Activated naive CD4-positive, alpha-beta T cell (primary cell): ENCODE data around the gene RAVER2.
"Not testable (repeated sequence)": the region's sequence is repeated elsewhere in the genome, so short reads cannot be mapped to it uniquely, and the experiment has no call there.

ENCODE experiments used
- DNase-seq, 4 experiments: peaks; one replicate each; lab custom pipeline; 2025; lab: John Stamatoyannopoulos, UW

The RAVER2 gene

DNA sequence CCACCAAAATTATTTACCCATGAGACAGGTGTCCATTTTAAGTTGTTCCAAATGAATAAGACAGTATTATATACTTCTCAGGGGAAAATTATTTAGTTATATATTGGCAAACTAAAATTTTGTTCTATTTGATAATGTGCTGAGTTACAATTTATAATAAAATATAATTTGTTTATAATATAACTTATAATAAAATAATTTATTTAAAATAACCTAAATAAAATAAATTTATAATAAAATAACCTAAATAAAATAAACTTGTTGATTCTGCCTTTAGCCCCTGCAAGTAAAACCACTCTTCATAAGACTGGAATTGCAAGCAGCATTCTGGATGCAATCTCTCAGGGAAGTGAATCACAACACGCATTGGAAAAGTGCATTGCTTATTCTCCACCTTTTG, 69.6 kb downstream of the RAVER2 start:
- no peak for DNase-seq

DNA sequence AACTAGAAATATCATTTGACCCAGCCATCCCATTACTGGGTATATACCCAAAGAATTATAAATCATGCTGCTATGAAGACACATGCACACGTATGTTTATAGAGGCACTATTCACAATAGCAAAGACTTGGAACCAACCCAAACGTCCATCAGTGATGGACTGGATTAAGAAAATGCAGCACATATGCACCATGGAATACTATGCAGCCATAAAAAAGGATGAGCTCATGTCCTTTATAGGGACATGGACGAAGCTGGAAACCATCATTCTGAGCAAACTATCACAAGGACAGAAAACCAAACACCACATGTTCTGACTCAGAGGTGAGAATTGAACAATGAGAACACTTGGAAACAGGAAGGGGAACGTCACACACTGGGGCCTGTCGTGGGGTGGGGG, 72.5 kb downstream of the RAVER2 start:
- not testable (repeated sequence) for DNase-seq

DNA sequence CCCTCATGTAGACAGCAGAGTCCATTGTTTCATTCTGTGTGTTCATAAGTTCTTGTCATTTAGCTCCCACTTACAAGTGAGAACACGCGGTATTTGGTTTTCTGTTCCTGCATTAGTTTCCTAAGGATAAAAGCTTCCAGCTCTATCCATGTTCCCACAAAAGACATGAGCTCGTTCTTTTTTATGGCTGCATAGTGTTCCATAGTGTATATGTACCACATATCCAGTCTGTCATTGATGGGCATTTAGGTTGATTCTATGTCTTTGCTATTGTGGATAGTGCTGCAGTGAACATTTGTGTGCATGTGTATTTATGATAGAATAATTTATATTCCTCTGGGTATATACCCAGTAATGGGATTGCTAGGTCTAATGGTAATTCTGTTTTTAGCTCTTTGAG, 75.7 kb downstream of the RAVER2 start:
- DNase-seq: not testable (repeated sequence)

DNA sequence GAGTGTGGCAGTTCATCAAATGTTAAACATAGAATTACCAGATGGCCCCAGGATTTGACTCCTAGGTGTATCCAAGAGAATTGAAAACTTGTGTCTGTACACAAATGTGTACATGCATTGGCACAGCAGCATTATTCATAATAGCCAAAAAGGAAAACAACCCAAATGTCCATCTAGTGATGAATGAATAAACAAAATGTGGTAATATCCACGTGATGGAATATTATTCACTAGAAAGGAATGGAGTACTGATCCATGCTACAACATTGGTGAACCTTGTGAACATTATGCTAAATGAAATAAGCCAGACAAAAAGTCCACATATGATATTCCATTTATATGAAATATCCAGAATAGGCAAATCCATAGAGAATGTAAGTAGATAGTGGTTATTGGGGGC, 77.7 kb downstream of the RAVER2 start:
- no peak for DNase-seq

DNA sequence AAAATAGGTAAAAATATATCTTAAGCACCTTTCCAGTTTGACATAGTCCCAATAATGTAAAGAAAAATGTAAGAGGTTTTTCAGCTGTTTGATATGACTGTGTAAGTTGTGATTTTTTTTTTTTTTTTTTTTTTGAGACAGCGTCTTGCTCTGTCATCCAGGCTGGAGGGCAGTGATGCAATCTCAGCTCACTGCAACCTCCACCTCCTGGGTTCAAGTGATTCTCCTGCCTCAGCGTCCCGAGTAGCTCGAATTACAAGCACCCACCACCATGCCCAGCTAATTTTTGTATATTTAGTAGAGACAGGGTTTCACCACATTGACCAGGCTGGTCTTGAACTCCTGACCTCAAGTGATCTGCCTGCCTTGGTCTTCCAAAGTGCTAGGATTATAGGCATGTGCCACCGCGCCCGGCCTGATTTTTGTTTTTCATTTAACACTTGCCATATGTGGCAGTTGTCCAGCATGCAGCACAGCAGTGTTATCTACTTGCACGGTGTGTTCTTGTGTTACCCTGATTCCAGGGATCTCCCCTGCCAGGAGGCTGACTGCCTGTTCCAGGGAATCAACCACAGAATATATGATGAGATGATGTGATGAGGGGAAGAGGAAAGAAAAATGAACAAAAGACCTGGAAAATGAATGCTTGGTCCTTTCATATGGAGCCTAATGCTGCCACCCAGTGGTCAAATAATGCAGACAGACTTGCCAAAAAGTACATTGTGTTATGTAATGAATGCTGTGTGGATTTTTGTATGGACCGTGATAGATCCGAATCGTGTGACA, 79.0 kb downstream of the RAVER2 start:
- peak in 2 of 4 experiments; percentile 22 to 45 for DNase-seq

DNA sequence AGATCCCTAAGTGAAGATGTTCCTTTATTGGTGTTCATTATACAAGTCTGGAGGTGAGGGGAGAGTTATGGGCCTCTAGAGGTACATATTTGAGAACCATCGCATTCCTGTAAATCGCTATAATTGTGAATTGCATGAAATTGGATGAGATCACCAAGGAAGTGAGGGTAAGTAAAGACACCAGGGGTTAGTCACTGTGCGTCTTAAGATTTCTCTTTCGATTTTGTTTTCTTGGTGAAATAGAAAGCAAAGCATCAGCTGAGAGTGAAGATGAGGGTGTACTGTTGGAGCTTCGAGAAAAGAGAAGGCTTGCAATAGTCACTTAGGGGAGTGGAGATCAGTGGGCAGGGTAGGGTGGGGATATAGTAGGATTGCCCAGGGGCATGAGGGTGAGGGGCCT, 82.1 kb downstream of the RAVER2 start:
- no peak for DNase-seq

DNA sequence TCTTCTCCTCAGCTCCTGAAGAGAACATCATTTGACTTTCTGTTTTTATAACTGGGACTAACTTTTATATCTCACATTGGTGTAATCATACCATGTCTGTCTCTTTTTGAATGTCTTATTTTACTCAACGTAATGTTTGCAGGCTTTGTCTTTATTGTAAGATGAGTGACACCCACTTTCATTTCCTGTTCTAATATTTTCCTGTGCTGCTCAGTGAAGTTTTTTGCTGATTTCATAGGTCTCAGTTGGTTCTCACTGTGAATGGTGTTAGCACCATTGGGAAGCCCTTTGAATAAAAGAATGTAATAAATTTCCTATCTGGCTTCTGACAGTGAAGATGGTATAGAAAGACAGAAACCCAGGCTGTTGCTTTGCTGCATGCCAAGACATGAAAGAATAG, 84.0 kb downstream of the RAVER2 start:
- no peak for DNase-seq

DNA sequence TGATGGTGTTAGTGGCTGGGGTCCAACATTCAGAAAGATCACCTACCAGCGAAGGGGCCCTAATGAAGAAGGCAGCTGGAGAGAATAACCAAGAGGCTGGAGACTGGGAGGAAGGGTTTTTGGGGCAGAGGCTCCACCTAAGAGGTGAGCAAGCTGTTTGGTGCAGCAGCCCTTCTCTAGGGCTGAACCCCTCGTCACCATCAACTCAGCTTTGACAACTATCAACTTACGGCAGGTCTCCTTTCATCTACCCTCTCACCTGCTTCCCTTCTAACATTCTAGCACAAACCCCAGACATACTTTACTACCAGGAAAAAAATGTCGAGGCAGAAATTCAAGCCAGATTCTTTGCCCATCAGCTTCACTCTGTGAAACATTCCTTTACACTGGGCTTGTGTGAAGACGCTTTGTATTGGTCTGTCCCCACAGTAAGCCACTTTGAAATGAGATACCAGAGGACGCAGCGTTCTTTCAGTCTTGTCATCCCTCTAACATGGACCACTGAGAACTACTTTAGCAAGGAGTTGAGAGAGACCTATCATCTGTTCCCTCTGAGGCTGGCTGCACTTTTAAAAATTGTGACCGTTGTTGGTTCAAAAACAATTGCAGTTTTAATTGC, 84.6 kb downstream of the RAVER2 start:
- DNase-seq: no peak

DNA sequence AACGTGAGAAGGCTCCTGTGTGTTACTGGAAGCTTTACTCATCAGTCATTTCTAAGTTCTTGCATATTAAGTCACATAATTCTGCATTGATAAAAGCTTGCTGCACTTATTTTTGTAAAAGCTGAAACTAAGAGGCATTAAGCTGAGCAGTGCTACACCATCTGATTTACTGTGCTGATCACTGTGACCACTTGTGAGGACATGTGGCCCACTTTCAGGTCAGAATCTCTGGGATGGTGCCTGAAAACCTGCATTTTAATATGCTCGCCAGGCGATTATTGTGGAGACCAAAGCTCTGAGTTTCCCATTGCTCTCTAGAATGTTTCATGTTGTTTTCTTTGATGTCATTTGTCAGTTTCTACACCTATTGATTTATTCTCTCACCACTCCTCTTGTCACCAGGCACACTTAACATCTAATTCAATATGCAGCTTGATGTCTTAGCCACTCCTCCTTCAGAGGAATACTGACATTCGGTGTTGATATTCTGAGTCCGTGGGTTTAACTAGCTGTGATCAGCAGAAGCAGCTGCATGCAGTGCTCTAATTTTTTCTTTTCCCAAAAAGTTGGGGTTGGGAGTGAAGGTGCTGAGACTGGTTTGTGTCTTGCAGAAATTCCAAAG, 85.3 kb downstream of the RAVER2 start:
- no peak for DNase-seq

DNA sequence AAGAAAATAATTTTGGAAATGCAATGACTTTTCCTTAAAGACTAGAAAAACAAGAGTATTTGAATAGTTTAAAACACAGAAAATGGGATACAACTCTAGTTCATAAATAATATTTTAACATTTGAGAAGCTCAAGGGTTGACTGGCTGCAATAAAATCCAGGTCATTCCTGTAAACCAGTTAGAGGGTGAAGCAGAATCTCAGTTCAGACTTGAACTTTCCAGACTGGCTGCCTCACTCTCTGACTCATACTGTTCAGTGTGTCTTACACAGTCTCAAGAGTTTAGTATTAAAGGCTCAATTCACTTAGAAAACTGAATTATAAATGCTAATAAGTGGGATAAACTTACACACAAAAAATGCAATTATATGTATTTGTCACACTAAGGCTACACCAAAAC, 89.9 kb downstream of the RAVER2 start:
- DNase-seq: no peak

DNA sequence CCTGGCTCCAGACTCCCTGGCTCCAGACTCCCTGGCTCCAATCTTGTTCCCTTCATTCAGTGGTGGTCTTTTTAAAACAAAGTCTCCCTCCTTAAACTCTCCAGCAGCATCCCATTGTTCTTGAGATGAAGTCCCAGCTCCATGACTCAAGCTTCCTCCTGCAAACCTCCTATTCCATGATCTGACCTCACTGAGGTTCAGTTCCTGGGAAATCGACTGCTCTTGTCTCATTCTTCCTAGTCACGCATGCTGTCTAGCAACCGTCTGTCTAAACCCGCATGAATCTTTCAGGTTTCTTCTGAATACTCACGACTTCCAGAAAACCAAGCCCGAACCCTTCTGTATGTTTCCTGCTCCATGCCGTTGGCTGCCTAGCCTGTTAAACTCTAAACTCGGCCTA, 91.9 kb downstream of the RAVER2 start:
- DNase-seq: no peak

DNA sequence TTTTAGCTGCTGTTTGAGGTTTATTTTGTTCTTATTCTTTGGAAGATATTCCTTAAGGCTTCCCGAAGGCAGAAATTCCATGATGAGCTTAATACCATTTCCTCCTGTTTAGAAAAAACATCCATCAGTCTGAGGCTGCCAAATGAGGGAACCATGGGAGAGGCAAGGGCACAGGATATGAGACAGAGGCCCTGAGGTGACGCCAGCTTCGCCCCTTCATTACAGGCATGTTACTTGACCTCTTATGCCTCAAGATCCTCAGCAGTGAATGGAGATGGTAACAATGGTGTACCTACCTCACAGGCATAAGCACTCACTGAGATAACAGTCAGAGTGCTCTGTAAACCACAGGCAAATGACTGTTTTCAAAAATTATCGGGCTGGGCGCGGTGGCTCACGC, 93.6 kb downstream of the RAVER2 start:
- DNase-seq: no peak

DNA sequence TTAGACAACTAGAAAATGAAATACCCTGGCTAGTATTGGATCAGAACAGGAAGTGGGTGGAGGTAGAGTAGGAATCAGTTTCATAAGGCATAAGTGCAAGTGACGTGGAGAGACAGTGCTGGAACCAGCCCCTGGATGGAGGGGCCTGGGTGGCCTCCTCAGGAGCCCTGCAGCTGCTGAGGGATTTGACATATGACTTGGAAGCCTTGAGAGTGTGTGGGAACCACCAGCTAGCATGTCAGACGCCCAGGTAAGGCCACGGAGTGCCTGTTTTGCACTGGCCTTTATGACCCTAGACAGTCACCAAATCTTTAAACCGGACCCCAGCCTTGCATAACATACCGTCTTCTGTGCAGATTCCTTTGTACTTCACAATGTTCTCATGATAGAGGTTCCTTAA, 94.4 kb downstream of the RAVER2 start:
- no peak for DNase-seq

DNA sequence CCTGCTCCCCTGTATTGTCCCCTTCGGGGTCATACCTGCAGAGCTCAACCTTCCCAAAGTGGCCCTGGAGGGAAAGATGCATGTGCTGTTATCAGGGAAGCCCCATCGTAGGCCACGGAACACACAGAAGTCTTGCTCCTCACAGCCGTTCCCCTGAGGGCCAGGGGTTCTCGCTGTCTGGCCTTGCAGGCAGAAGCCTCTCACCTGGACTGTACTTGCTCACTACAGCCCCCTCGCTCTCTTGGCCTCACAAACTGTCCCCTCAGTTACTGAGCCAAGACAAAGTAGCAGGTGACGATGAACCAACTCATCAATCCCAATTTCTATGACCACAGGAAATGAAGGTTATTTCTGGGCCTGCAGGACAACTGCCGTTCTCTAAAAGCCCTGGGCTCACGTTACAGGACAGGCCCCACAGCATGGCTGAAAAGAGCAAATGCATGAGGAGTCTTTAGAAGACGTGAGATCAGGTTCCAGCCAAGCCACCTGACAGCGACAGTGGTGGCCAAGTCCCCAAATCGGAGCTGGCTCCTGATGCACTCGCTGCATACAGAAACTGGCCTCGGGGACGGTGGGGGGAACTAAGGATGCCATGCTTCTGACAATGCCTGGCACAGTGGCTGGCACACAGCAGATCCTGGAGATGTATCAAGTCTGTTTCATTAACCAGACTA, 95.0 kb downstream of the RAVER2 start:
- DNase-seq: no peak

DNA sequence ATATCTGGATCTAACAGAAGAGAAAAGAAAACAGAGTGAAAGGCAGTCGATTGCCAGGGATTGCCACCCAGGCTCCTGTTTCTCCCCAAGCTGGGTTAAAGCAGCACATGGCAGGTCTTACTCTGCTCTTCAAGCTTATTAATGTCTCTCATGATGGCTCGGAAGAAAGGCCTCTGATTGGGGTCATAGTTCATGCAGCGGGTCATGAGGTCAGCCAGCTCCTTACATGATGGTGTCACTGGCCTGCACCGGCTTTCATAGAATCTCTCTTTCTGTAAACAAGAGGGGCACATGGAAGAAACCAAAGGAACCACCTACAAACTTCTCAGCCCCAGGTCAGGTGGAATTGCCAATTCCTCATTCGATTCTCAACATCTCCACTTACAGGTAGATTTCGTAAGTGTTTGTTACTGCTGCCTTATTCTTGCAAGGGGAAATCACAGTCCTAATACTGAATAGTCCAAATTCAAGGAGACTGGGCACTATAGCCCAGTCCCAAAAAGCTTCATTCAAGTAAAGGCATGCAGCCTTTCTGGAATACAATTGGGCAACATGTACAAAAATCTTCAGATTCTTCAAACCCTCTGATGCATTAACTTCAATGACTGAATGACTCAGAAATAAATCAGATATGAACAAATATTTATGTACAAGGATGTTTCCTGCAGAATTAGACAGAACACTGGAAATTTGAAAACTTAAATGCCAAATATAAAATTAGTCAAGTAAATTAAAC, 96.6 kb downstream of the RAVER2 start:
- no peak for DNase-seq

DNA sequence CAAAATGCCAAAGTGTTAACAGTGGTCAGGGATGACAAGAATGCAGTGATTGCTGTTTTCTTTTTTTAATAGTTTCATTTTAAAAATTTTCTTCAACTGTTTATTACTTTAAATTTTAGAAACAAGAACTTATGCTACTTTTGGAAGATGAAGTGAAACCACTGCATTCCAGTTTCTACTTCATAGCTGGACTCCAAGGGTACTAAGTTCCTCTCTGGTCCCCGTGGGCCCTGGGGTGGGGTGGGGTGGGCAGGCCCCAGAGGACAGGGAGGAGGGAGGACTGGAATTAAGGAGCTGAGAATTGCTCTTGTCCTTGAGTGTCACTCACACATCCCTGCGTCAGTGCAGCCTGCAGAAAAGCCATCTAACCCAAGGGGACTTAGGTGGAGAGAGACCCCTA, 97.3 kb downstream of the RAVER2 start:
- no peak for DNase-seq

DNA sequence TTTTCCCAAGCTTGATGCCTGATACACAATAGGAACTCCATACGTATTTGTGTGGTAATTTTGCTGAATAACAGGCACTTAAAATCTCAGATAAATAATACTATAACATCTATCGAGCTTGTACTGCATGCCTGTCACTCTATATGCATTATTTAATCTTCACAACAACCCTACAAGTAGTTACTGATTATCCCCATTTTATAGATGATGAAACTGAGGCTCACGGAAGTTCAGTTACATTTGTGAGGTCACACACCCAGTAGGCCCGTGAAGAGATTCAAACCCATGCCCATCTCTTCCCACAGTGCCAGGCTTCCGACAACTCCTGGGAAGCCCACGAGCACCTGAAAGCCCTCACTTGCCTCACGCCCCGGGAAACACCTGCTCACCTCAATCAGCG, 98.8 kb downstream of the RAVER2 start:
- no peak for DNase-seq

DNA sequence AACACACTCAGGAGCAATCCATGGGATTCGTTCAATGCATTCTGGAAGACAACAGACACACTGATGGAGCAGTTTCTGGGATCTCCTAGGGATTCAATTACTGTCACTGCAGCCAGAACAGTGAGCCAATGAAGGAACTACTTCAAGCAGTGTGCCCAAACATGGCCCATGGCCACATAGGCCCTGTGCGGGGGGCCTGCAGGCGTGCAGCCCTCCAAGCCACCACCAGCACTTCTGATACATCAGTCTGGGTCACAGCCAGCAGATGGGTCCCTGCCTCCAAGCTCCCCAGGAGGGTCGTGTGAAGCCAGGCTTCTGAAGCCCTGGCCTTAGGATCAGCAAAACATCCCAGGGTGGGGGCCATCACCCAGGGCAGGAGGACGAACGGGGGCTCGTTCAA, 99.3 kb downstream of the RAVER2 start:
- DNase-seq: no peak

DNA sequence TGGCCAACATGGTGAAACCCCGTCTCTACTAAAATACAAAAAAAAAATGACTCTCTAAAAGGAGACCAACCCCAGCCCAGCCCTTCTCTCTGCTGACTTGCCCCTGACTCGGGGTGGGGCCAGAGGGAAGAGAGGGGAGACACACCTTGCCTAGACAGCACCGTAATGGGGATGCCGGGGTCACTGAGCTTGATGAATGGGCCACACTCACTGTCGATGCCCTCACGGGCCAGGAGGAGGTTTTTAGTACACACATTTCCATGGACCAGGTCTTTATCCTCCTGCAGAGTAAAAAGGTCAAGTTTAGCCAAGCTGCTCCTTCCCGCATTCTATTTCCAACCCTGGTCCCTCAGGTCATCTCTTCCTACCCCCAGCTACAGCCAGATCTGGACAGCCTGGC, 99.7 kb downstream of the RAVER2 start:
- no peak for DNase-seq

DNA sequence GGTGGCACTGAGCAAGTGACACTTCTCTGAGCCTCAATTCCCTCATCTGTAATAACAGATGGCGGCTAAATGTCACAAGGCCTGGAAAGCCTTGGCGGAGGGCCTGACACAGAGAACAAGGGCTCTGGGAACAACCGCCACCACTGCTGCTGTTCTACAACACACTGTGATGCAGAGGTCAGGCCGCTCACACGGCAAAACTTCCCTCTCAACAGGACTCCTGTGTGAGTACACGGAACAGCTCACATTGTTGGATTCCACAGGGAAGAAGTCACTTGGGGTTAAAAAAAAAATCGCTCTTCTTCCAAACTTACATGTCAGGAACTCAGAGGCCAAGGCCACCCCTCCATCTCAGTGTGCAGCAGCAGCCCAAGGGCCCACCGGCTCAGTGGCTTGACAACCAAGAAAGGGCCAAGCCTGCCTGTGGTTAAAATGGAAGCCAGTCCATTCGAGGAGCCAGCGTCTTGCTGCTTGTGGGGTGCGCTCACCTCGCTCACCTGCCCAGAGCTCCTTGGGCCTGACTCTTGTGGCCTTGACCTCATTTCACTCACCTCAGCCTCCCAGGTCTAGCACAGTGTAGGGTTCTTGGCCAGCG, 101.1 kb downstream of the RAVER2 start:
- DNase-seq: no peak

DNA sequence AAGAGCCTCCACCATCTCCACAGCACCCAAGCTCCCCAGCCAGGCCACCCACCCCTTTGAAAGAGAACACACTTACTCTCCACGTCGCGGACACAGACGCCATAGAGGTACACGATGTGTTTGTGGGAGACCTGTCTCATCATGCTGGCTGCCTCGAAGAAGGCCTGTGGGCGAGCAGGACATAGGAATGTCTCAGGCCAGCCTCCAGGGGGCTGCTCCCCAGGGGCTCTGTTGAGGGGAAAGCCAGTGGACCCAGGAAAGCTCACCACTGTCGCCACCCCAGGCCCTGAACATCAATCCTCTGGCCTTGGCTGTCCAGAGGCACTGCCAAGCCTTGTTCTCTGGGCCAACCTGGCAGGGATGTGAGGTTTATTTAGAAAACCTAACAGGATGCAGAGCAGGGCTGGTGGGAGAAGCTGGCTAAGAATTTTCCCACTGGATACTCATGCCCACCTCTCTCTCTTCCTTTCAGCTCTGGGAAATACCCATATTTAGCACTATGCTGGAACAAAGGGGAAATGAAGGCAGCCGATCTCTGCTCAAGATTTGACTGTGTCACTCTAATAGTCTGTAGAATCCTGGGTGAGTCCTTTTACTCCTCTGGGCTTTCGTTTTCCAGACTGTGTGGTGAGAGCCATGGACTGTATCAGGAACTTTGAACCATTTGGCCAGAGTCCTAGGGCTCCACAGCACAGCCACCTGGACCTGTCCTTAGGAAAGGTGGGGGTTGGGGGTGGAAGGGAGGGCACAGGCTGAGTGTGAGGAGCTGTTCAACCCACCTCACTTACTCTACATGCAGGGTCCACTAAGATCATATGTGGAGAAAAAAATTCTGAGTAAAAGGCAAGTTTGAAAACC, 101.9 kb downstream of the RAVER2 start:
- no peak for DNase-seq
